HepG2 (cell line): ENCODE measurements around the gene CCDC69. TPM values are rescaled to one million over a fixed set of nuclear protein-coding genes. Genes with fewer than 3 reads are reported as not detected.

Source experiments
- ATAC-seq: fragments of 200-7000 bp; cut with Tn5 transposase; 3 replicates; pipeline ENCODE4 v1.9.1; 2020; ENCODE audit warnings: mild to moderate bottlenecking, moderate library complexity
- BruUV-seq: library from RNA; stranded (reverse); fragments of 400-500 nt; replicated peaks from 2 replicates; lab custom pipeline; 2021; lab: Mats Ljungman, UMichigan
- CTCF ChIA-PET: fragments of 300-600 bp; formaldehyde crosslinking; extraction: SDS; loops from one replicate; lab custom pipeline; 2021; ENCODE audit warnings: low total read pairs, inconsistent platforms, low intra/inter-chr PET ratio; lab: Yijun Ruan, JAX
- POLR2A ChIA-PET: fragments of 350-600 bp; sonication (Branson Sonifier 250); formaldehyde crosslinking; loops from one replicate; lab custom pipeline; 2020; ENCODE audit warnings: antibody characterized with exemption, inconsistent platforms; lab: Yijun Ruan, JAX
- DNase-seq: peaks from one replicate; pipeline ENCODE4 v3.0.0-alpha.2; 2015; ENCODE audit warnings: low spot score
- FAIRE-seq: peaks from 3 replicates; lab custom pipeline; 2011; peaks lifted over from hg19 to GRCh38; lab: Jason Lieb, UNC
- H2AFZ ChIP-seq: one replicate; pipeline ENCODE4 v1.6.1; 2011; ENCODE audit warnings: low read length, inconsistent platforms
- H3K27ac ChIP-seq: fragments of 300-600 bp; 3 replicates; pipeline ENCODE4 v1.8.0; 2011; ENCODE audit warnings: mixed run types, mild to moderate bottlenecking, mixed read lengths, low read length, inconsistent platforms; ENCODE audit not compliant: insufficient read depth; ENCODE audit errors: extremely low read length
- H3K27me3 ChIP-seq, 2 experiments: fragments of 200-600 bp in 1 of 2; 2 replicates in 1 of 2; 3 replicates in 1 of 2; pipeline versions ENCODE4 v1.6.0 to v1.8.0; 2011; ENCODE audit warnings: low read length in 2 of 2, mild to moderate bottlenecking in 2 of 2, moderate library complexity in 2 of 2, inconsistent platforms in 1 of 2; ENCODE audit not compliant: insufficient read depth in 2 of 2, control insufficient read depth in 1 of 2
- H3K36me3 ChIP-seq, 2 experiments: fragments of 200-600 bp in 1 of 2; replicated peaks in 1 of 2; 2 replicates in 1 of 2; 3 replicates in 1 of 2; pipeline versions ENCODE4 v1.5.1 to v1.8.0; 2011; ENCODE audit warnings: low read length in 2 of 2, inconsistent platforms in 1 of 2; ENCODE audit not compliant: insufficient read depth in 2 of 2, control insufficient read depth in 1 of 2
- H3K4me1 ChIP-seq: 2 replicates; pipeline ENCODE4 v1.5.1; 2012; ENCODE audit warnings: low read length, inconsistent platforms; ENCODE audit not compliant: insufficient read depth
- H3K4me2 ChIP-seq: 2 replicates; pipeline ENCODE4 v1.6.0; 2011; ENCODE audit warnings: low read depth, low read length, inconsistent platforms
- H3K4me3 ChIP-seq, 3 experiments: fragments of 200-600 bp in 1 of 3; sonication (generic), shearing (Covaris generic) in 1 of 3; replicated peaks in 1 of 3; 2 replicates each; pipeline ENCODE4 v1.5.1; 2011 to 2016; ENCODE audit warnings: low read length in 3 of 3, inconsistent platforms in 2 of 3, low read depth in 2 of 3, mild to moderate bottlenecking in 2 of 3, control low read depth in 1 of 3, mixed read lengths in 1 of 3; ENCODE audit not compliant: insufficient read depth in 1 of 3
- H3K79me2 ChIP-seq: one replicate; pipeline ENCODE4 v1.6.1; 2011; ENCODE audit warnings: low read length, inconsistent platforms; ENCODE audit not compliant: insufficient read depth
- H3K9ac ChIP-seq: 2 replicates; pipeline ENCODE4 v1.6.0; 2011; ENCODE audit warnings: mild to moderate bottlenecking, low read depth, low read length, inconsistent platforms; ENCODE audit not compliant: insufficient read depth
- H3K9me3 ChIP-seq: 2 replicates; pipeline ENCODE4 v1.5.1; 2012; ENCODE audit warnings: mild to moderate bottlenecking, low read length
- H4K20me1 ChIP-seq: 2 replicates; pipeline ENCODE4 v1.6.0; 2011; ENCODE audit warnings: inconsistent platforms, mild to moderate bottlenecking, low read length, moderate library complexity; ENCODE audit not compliant: insufficient read depth
- MAFF ChIP-seq: IDR thresholded peaks from 2 replicates; pipeline ENCODE4 v1.6.1; 2011; ENCODE audit warnings: low read depth, low read length, improper control_type of control experiment
- MAFK ChIP-seq, 2 experiments: IDR thresholded peaks in 1 of 2; conservative IDR thresholded peaks in 1 of 2; 2 replicates each; pipeline ENCODE4 v1.6.1; 2011; ENCODE audit warnings: improper control_type of control experiment in 2 of 2, low read length in 2 of 2
- NFYB ChIP-seq: sonication (generic); formaldehyde crosslinking; IDR thresholded peaks from 2 replicates; pipeline ENCODE4 v1.4.0; 2020; ENCODE audit warnings: missing genetic modification reagents
- NR2C2 ChIP-seq: sonication (generic); formaldehyde crosslinking; IDR thresholded peaks from 2 replicates; pipeline ENCODE4 v1.4.0; 2020; ENCODE audit warnings: missing genetic modification reagents, mild to moderate bottlenecking, moderate library complexity, borderline replicate concordance
- RAD51 ChIP-seq: fragments of 450-650 bp; IDR thresholded peaks from 2 replicates; pipeline ENCODE4 v1.6.1; 2016; ENCODE audit warnings: borderline replicate concordance
- REL ChIP-seq: sonication (generic); formaldehyde crosslinking; conservative IDR thresholded peaks from 2 replicates; pipeline ENCODE4 v1.8.0; 2022; ENCODE audit warnings: mild to moderate bottlenecking, missing genetic modification reagents, moderate library complexity
- REST ChIP-seq, 2 experiments: IDR thresholded peaks; 2 replicates each; pipeline ENCODE4 v1.6.1; 2011 to 2012; ENCODE audit warnings: low read length in 2 of 2, borderline replicate concordance in 1 of 2, low read depth in 1 of 2, mild to moderate bottlenecking in 1 of 2, moderate library complexity in 1 of 2
- RFXAP ChIP-seq: sonication (generic); formaldehyde crosslinking; IDR thresholded peaks from 2 replicates; pipeline ENCODE4 v1.4.0; 2020; ENCODE audit warnings: missing genetic modification reagents, borderline replicate concordance
- U2AF2 ChIP-seq: fragments of 200-400 bp; formaldehyde crosslinking; IDR thresholded peaks from 2 replicates; pipeline ENCODE4 v1.6.1; 2017; ENCODE audit warnings: low read depth, mild to moderate bottlenecking, low read length
- ZFAT ChIP-seq: sonication (generic); formaldehyde crosslinking; conservative IDR thresholded peaks from 2 replicates; pipeline ENCODE4 v1.8.1; 2023; ENCODE audit warnings: missing genetic modification reagents, inconsistent platforms
- ZNF12 ChIP-seq: sonication (generic); formaldehyde crosslinking; IDR thresholded peaks from 2 replicates; pipeline ENCODE4 v1.5.0; 2020; ENCODE audit warnings: missing genetic modification reagents
- ZNF597 ChIP-seq: sonication (generic); formaldehyde crosslinking; IDR thresholded peaks from 2 replicates; pipeline ENCODE4 v1.5.0; 2020; ENCODE audit warnings: missing genetic modification reagents
- WGBS: methylation state at CpG from one replicate; pipeline ENCODE4 v1.1.6; 2017; ENCODE audit warnings: low lambda C conversion rate; 5-methylcytosine and 5-hydroxymethylcytosine counted together
- in situ Hi-C: cut with HindIII; loops from 2 replicates; pipeline ENCODE4 v1.10.0; 2017; ENCODE audit warnings: low pct_unique_long_range_greater_than_20kb; ENCODE audit not compliant: extremely low pct_ligation_motif_present
- intact Hi-C: fragments of 100-400 bp; cut with micrococcal nuclease; formaldehyde crosslinking; loops from one replicate; pipeline ENCODE4 v1.10.0; 2022; ENCODE audit not compliant: unreplicated experiment
- polyA plus RNA-seq, 8 experiments: library from polyadenylated mRNA; depleted of rRNA in 3 of 8; stranded (reverse) in 7 of 8; unstranded in 1 of 8; fragments of >200 nt; fragmentation: Illumina TruSeq in 4 of 8; extraction: Trizol in 4 of 8; gene quantifications; 2 replicates each; pipeline versions ENCODE4 v1.2.1 to v1.2.3, GENCODE V29; 2011 to 2016; ENCODE audit warnings: low read depth in 4 of 8, missing spikeins in 1 of 8, mixed read lengths in 1 of 8; ENCODE audit not compliant: insufficient read depth in 1 of 8
- total RNA-seq, 5 experiments: library from RNA; depleted of rRNA; stranded (reverse); fragments of >200 nt; fragmentation: Illumina TruSeq; extraction: Trizol; gene quantifications; 2 replicates each; pipeline ENCODE4 v1.2.3, GENCODE V29; 2016; ENCODE audit warnings: low read depth in 1 of 5

CCDC69 gene
- total and polyA plus RNA-seq, 2 of the 13 experiments (the other 11 are each of a cell fraction or from before 2014, with no cell fraction given) = 12.2 to 45.2 TPM

GRCh38 chr5:151227918-151228447 lies 4.1 kb upstream of the CCDC69 start:
- FAIRE-seq = no peak
- no peak overlapping the region for H3K4me3 ChIP-seq
- no TSS peak for BruUV-seq
- TF ChIP-seq ZNF12 (CRISPR knock-in tag) (peak; percentile 77; the same call in 1 of the 2 replicates), REST (IDR thresholded peaks at IDR 0.05; ENCODE audit: borderline replicate concordance in 1 of 2, low read depth in 1 of 2, low read length in 2 of 2) (no peak), RAD51 (no peak)
- TF ChIP-seq, all 625 proteins: peak for 1
- intact Hi-C loops = loop anchor here (10.0 kb wide), 1 partner anchor 223 kb away; no protein-coding TSS in a partner anchor
- H3K27ac ChIP-seq = no peak overlapping the region
- no peaks in the 10 kb centered on the region for H4K20me1 ChIP-seq
- H3K27me3 ChIP-seq = peaks cover 0 to 1% of the 10 kb centered on the region in 2 experiments; a peak in 2 of 5 replicates
- ChIA-PET POLR2A (no interaction called here), CTCF (no interaction called here)
- no peak overlapping the region for H3K4me2 ChIP-seq
- H3K9ac ChIP-seq = no peak overlapping the region
- no peaks in the 10 kb centered on the region for H3K9me3 ChIP-seq
- DNase-seq = no peak
- 38% methylated on average over 6 of the region's 6 CpGs for WGBS
- in situ Hi-C loops = no loop called here
- no peaks in the 10 kb centered on the region for H3K36me3 ChIP-seq
- no peak overlapping the region for H2AFZ ChIP-seq
- peaks cover 4% of the 10 kb centered on the region for H3K4me1 ChIP-seq
- H3K79me2 ChIP-seq = no peaks in the 10 kb centered on the region
- ATAC-seq = no peak

GRCh38 chr5:151225475-151225874 lies 1.6 kb upstream of the CCDC69 start:
- H3K4me1 ChIP-seq = peaks cover 29% of the 10 kb centered on the region
- peaks cover 0 to 1% of the 10 kb centered on the region in 2 experiments; a peak in 2 of 5 replicates for H3K27me3 ChIP-seq
- no peak overlapping the region for H2AFZ ChIP-seq
- no peak for FAIRE-seq
- 28% methylated on average over 5 of the region's 5 CpGs for WGBS
- H3K4me2 ChIP-seq = no peak overlapping the region
- CTCF ChIA-PET = no interaction called here
- BruUV-seq = no TSS peak
- intact Hi-C loops = loop anchor here (10.0 kb wide), 1 partner anchor 221 kb away; no protein-coding TSS in a partner anchor
- in situ Hi-C loops = no loop called here
- H3K79me2 ChIP-seq = no peaks in the 10 kb centered on the region
- H4K20me1 ChIP-seq = no peaks in the 10 kb centered on the region
- no peaks in the 10 kb centered on the region for H3K9me3 ChIP-seq
- TF ChIP-seq NR2C2 (CRISPR knock-in tag) (no peak), RFXAP (no peak), ZNF597 (CRISPR knock-in tag) (no peak), MAFF (peak; percentile 46), MAFK (conservative IDR thresholded peaks at IDR 0.05 in 1 of 2, IDR thresholded peaks at IDR 0.05 in 1 of 2; ENCODE audit: low read length in 2 of 2) (peak; percentile 42 to 75; a peak in 3 of 4 replicates), NFYB (CRISPR knock-in tag) (no peak), ZFAT (no peak), U2AF2 (no peak), REL (CRISPR knock-in tag) (no peak)
- ATAC-seq = no peak
- no peak overlapping the region for H3K4me3 ChIP-seq
- no peak for DNase-seq
- H3K36me3 ChIP-seq = no peaks in the 10 kb centered on the region
- POLR2A ChIA-PET = interaction anchor here (0.7 kb wide), 1 partner anchor 9 kb away, joined by 3 read pairs; no protein-coding TSS in a partner anchor
- H3K27ac ChIP-seq = no peak overlapping the region
- H3K9ac ChIP-seq = no peak overlapping the region
